Activated CD4-positive, CD25-positive, alpha-beta regulatory T cell treated with anti-CD3 and anti-CD28 coated beads, Interleukin-2, amount 50 U/mL, for 72 hours (primary cell): ENCODE results near the gene PAMR1.

Source experiments
- DNase-seq: peaks from one replicate; pipeline ENCODE4 v3.0.0; 2021

PAMR1 gene

GRCh38 chr11:35433588-35433987, 91.8 kb downstream of the PAMR1 start:
- DNase-seq, result no peak

GRCh38 chr11:35432464-35432863, 93.0 kb downstream of the PAMR1 start:
- no peak for DNase-seq

GRCh38 chr11:35427071-35427470, 98.3 kb downstream of the PAMR1 start:
- DNase-seq, result no peak

GRCh38 chr11:35426351-35426750, 99.1 kb downstream of the PAMR1 start:
- no peak for DNase-seq

GRCh38 chr11:35425603-35426212, 99.7 kb downstream of the PAMR1 start:
- no peak for DNase-seq

GRCh38 chr11:35424157-35424940, 101.1 kb downstream of the PAMR1 start:
- DNase-seq, result no peak

- DNase-seq, result no peak
These were observed 105.0 kb downstream of the PAMR1 start for GRCh38 chr11:35420371-35420770.

GRCh38 chr11:35419830-35420333, 105.5 kb downstream of the PAMR1 start:
- no peak for DNase-seq

GRCh38 chr11:35419184-35419829, 106.1 kb downstream of the PAMR1 start, which contains the start of gene SLC1A2:
TSS of gene SLC1A2 (minus strand) at chr11:35419558. CDS start at chr11:35418966, 592 bp downstream.
- no peak for DNase-seq

- DNase-seq, result no peak
These were observed 106.9 kb downstream of the PAMR1 start for GRCh38 chr11:35418282-35419183.

GRCh38 chr11:35415487-35415886, 109.9 kb downstream of the PAMR1 start:
- no peak for DNase-seq

- no peak for DNase-seq
These were observed 110.6 kb downstream of the PAMR1 start for GRCh38 chr11:35414776-35415175.

GRCh38 chr11:35414311-35414710, 111.1 kb downstream of the PAMR1 start:
- no peak for DNase-seq

GRCh38 chr11:35413598-35413997, 111.8 kb downstream of the PAMR1 start:
- no peak for DNase-seq

- DNase-seq, result no peak
These were observed 113.1 kb downstream of the PAMR1 start for GRCh38 chr11:35412285-35412684.

GRCh38 chr11:35407041-35407440, 118.4 kb downstream of the PAMR1 start:
- DNase-seq, result no peak

- DNase-seq, result no peak
These were observed 121.0 kb downstream of the PAMR1 start for GRCh38 chr11:35404388-35404775.

GRCh38 chr11:35403765-35404387, 121.5 kb downstream of the PAMR1 start:
- no peak for DNase-seq

- no peak for DNase-seq
These were observed 122.4 kb downstream of the PAMR1 start for GRCh38 chr11:35402751-35403660.

- no peak for DNase-seq
These were observed 126.5 kb downstream of the PAMR1 start for GRCh38 chr11:35398881-35399280.

- no peak for DNase-seq
These were observed 130.5 kb downstream of the PAMR1 start for GRCh38 chr11:35394941-35395340.
